HCT116 (cell line): Measurements from ENCODE around the gene SULT6B1. TPM values are rescaled to one million over a fixed set of nuclear protein-coding genes. Genes with fewer than 3 reads are reported as not detected.

ENCODE experiments used
- ATAC-seq: fragments of 200-7000 bp; cut with Tn5 transposase; 2 replicates; pipeline ENCODE4 v1.9.1; 2020; ENCODE audit warnings: mild to moderate bottlenecking, moderate library complexity
- BruUV-seq: library from RNA; stranded (reverse); fragments of 400-500 nt; replicated peaks from 2 replicates; lab custom pipeline; 2021; lab: Mats Ljungman, UMichigan
- CTCF ChIA-PET: fragments of 300-600 bp; sonication (Branson Sonifier 250); formaldehyde crosslinking; loops from one replicate; lab custom pipeline; 2021; ENCODE audit warnings: antibody characterized with exemption; lab: Charles Lee
- POLR2A ChIA-PET: fragments of 300-600, 350-600 bp; sonication (Branson Sonifier 250); formaldehyde crosslinking; loops from one replicate; lab custom pipeline; 2021; ENCODE audit warnings: antibody characterized with exemption; lab: Charles Lee
- RAD21 ChIA-PET, 2 experiments: fragments of 300-600 bp; sonication (Branson Sonifier 250); formaldehyde crosslinking; loops; one replicate each; lab custom pipeline; 2023; ENCODE audit warnings: low total read pairs in 2 of 2; ENCODE audit not compliant: uncharacterized antibody in 2 of 2, unreplicated experiment in 2 of 2, low non-redundant PET in 1 of 2; lab: Charles Lee
- DNase-seq: peaks from one replicate; pipeline ENCODE4 v3.0.0-alpha.2; 2010; ENCODE audit warnings: low read depth, low spot score
- H2AFZ ChIP-seq: fragments of 200-600 bp; shearing (Covaris generic), sonication (generic); 2 replicates; pipeline ENCODE4 v1.6.1; 2017; ENCODE audit warnings: low read depth, mixed run types, mixed read lengths, antibody characterized with exemption, low read length; ENCODE audit not compliant: poor library complexity, severe bottlenecking
- H3K27ac ChIP-seq: 2 replicates; pipeline ENCODE4 v1.5.1; 2012; ENCODE audit warnings: low read depth, low read length
- H3K27me3 ChIP-seq: fragments of 200-600 bp; sonication (generic); 2 replicates; pipeline ENCODE4 v1.6.1; 2016; ENCODE audit warnings: mixed run types, low read length, mixed read lengths; ENCODE audit not compliant: insufficient read depth
- H3K36me3 ChIP-seq, 2 experiments: fragments of 200-500 bp in 1 of 2; fragments of 200-600 bp in 1 of 2; sonication (Bioruptor generic) in 1 of 2; sonication (generic) in 1 of 2; 2 replicates each; pipeline versions ENCODE4 v1.5.1 to v1.6.1; 2014 to 2016; ENCODE audit warnings: low read length in 2 of 2, inconsistent platforms in 1 of 2, mixed read lengths in 1 of 2, mixed run types in 1 of 2; ENCODE audit not compliant: insufficient read depth in 2 of 2, control insufficient read depth in 1 of 2
- H3K4me1 ChIP-seq, 2 experiments: fragments of 200-600 bp in 1 of 2; sonication (generic) in 1 of 2; 2 replicates each; pipeline versions ENCODE4 v1.5.1 to v1.6.1; 2012 to 2017; ENCODE audit warnings: low read length in 2 of 2, inconsistent platforms in 1 of 2, mild to moderate bottlenecking in 1 of 2, mixed read lengths in 1 of 2, mixed run types in 1 of 2, moderate library complexity in 1 of 2; ENCODE audit not compliant: insufficient read depth in 2 of 2, control insufficient read depth in 1 of 2
- H3K4me2 ChIP-seq: fragments of 200-600 bp; sonication (generic); 2 replicates; pipeline ENCODE4 v1.6.1; 2017; ENCODE audit warnings: mixed run types, low read length, mixed read lengths
- H3K4me3 ChIP-seq, 2 experiments: fragments of 200-600 bp in 1 of 2; sonication (generic) in 1 of 2; replicated peaks in 1 of 2; 2 replicates each; pipeline ENCODE4 v1.5.1; 2011 to 2016; ENCODE audit warnings: low read length in 2 of 2, control low read depth in 1 of 2, low read depth in 1 of 2, mild to moderate bottlenecking in 1 of 2, mixed read lengths in 1 of 2, mixed run types in 1 of 2
- H3K79me2 ChIP-seq: fragments of 200-600 bp; sonication (generic); 2 replicates; pipeline ENCODE4 v1.6.1; 2017; ENCODE audit warnings: mild to moderate bottlenecking, mixed run types, low read length, moderate library complexity, mixed read lengths; ENCODE audit not compliant: insufficient read depth
- H3K9ac ChIP-seq: fragments of 200-600 bp; sonication (generic); 2 replicates; pipeline ENCODE4 v1.6.1; 2016; ENCODE audit warnings: low read length, mixed read lengths
- H3K9me2 ChIP-seq: fragments of 200-600 bp; sonication (generic), shearing (Covaris generic); 2 replicates; pipeline ENCODE4 v1.6.1; 2017; ENCODE audit warnings: mixed run types, mild to moderate bottlenecking, moderate library complexity; ENCODE audit not compliant: insufficient read depth
- H3K9me3 ChIP-seq, 2 experiments: fragments of 200-500 bp in 1 of 2; fragments of 200-600 bp in 1 of 2; sonication (Bioruptor generic) in 1 of 2; sonication (generic) in 1 of 2; 2 replicates each; pipeline ENCODE4 v1.6.1; 2014 to 2017; ENCODE audit warnings: low read length in 2 of 2, mixed read lengths in 2 of 2, inconsistent platforms in 1 of 2, low read depth in 1 of 2, mild to moderate bottlenecking in 1 of 2, mixed run types in 1 of 2, moderate library complexity in 1 of 2; ENCODE audit not compliant: control insufficient read depth in 1 of 2, insufficient read depth in 1 of 2
- H4K20me1 ChIP-seq: fragments of 200-600 bp; sonication (generic), shearing (Covaris generic); 2 replicates; pipeline ENCODE4 v1.6.1; 2017; ENCODE audit warnings: mixed run types, mild to moderate bottlenecking, moderate library complexity; ENCODE audit not compliant: insufficient read depth
- ATF3 ChIP-seq: IDR thresholded peaks from 2 replicates; pipeline ENCODE4 v1.6.1; 2012
- CBX3 ChIP-seq: IDR thresholded peaks from 2 replicates; pipeline ENCODE4 v1.6.1; 2012; ENCODE audit warnings: low read depth
- CEBPB ChIP-seq: IDR thresholded peaks from 2 replicates; pipeline ENCODE4 v1.6.1; 2012; ENCODE audit warnings: low read depth
- CTCF ChIP-seq, 3 experiments: fragments of 200-600 bp in 1 of 3; sonication (generic) in 1 of 3; IDR thresholded peaks in 2 of 3; conservative IDR thresholded peaks in 1 of 3; 2 replicates each; pipeline ENCODE4 v1.5.1; 2012 to 2017; ENCODE audit warnings: low read depth in 2 of 3, low read length in 2 of 3, antibody characterized with exemption in 1 of 3, borderline replicate concordance in 1 of 3, control low read depth in 1 of 3, mild to moderate bottlenecking in 1 of 3, mixed read lengths in 1 of 3, mixed run types in 1 of 3, moderate library complexity in 1 of 3; ENCODE audit not compliant: insufficient read depth in 1 of 3
- EGR1 ChIP-seq: IDR thresholded peaks from 2 replicates; pipeline ENCODE4 v1.6.1; 2012; ENCODE audit warnings: low read depth
- ELF1 ChIP-seq: IDR thresholded peaks from 2 replicates; pipeline ENCODE4 v1.6.1; 2012; ENCODE audit warnings: low read depth, borderline replicate concordance
- EZH2 ChIP-seq: fragments of 200-600 bp; sonication (generic); IDR thresholded peaks from 2 replicates; pipeline ENCODE4 v1.6.1; 2017; ENCODE audit warnings: antibody characterized with exemption, mixed run types
- EZH2phosphoT487 ChIP-seq: fragments of 200-600 bp; IDR thresholded peaks from 2 replicates; pipeline ENCODE4 v1.6.1; 2018; ENCODE audit warnings: antibody characterized with exemption, borderline replicate concordance
- FOSL1 ChIP-seq: IDR thresholded peaks from 2 replicates; pipeline ENCODE4 v1.6.1; 2012; ENCODE audit warnings: low read depth
- JUND ChIP-seq: IDR thresholded peaks from 2 replicates; pipeline ENCODE4 v1.6.1; 2012
- MAX ChIP-seq: IDR thresholded peaks from 2 replicates; pipeline ENCODE4 v1.6.1; 2012
- POLR2A ChIP-seq: IDR thresholded peaks from 2 replicates; pipeline ENCODE4 v1.7.0; 2011; ENCODE audit warnings: borderline replicate concordance; ENCODE audit not compliant: insufficient read depth, insufficient read length; ENCODE audit errors: extremely low read depth
- POLR2AphosphoS5 ChIP-seq: IDR thresholded peaks from 2 replicates; pipeline ENCODE4 v1.6.1; 2011; ENCODE audit warnings: mild to moderate bottlenecking, low read depth, low read length, moderate library complexity
- RAD21 ChIP-seq: IDR thresholded peaks from 2 replicates; pipeline ENCODE4 v1.6.1; 2012; ENCODE audit warnings: low read depth, mild to moderate bottlenecking
- SIN3A ChIP-seq: IDR thresholded peaks from 2 replicates; pipeline ENCODE4 v1.6.1; 2012; ENCODE audit warnings: low read depth
- SP1 ChIP-seq: IDR thresholded peaks from 2 replicates; pipeline ENCODE4 v1.6.1; 2012; ENCODE audit warnings: low read depth
- SRF ChIP-seq: IDR thresholded peaks from 2 replicates; pipeline ENCODE4 v1.6.1; 2012; ENCODE audit warnings: low read depth
- TCF7L2 ChIP-seq: IDR thresholded peaks from 2 replicates; pipeline ENCODE4 v1.7.0; 2011; ENCODE audit warnings: borderline replicate concordance, inconsistent platforms; ENCODE audit not compliant: insufficient read depth, insufficient read length; ENCODE audit errors: extremely low read depth
- YY1 ChIP-seq: IDR thresholded peaks from 2 replicates; pipeline ENCODE4 v1.6.1; 2011; ENCODE audit warnings: low read length, low read depth, moderate library complexity, mild to moderate bottlenecking; ENCODE audit not compliant: insufficient replicate concordance; ENCODE audit errors: extremely low read depth
- ZBTB33 ChIP-seq: IDR thresholded peaks from 2 replicates; pipeline ENCODE4 v1.6.1; 2011; ENCODE audit warnings: mild to moderate bottlenecking, low read length, moderate library complexity; ENCODE audit not compliant: insufficient replicate concordance; ENCODE audit errors: extremely low read depth
- ZFX ChIP-seq: fragments of 450-650 bp; IDR thresholded peaks from 2 replicates; pipeline ENCODE4 v1.6.1; 2017
- ZNF274 ChIP-seq: fragments of 200-500 bp; sonication (Bioruptor generic); IDR thresholded peaks from 2 replicates; pipeline ENCODE4 v1.6.1; 2014; ENCODE audit warnings: mild to moderate bottlenecking, low read depth, low read length, inconsistent platforms
- intact Hi-C: fragments of 100-400 bp; cut with micrococcal nuclease; formaldehyde crosslinking; loops from 2 replicates; pipeline ENCODE4 v1.10.0; 2022
- total RNA-seq: library from RNA; stranded (reverse); gene quantifications from one replicate; pipeline ENCODE4 v1.2.1, GENCODE V29; 2021; ENCODE audit not compliant: unreplicated experiment

The SULT6B1 gene
- total RNA-seq, 1 experiment from 2014 or later, result not detected

- Histone ChIP-seq H3K4me3 (peak within 1 kb of the TSS; percentile 76 to 81), H3K27ac (peak within 1 kb of the TSS; percentile 67), H3K4me2 (peak within 1 kb of the TSS; percentile 84), H3K27me3 (no peaks in the 10 kb centered on the region), H3K79me2 (peaks cover 39% of the 10 kb centered on the region), H3K4me1 (peaks cover 10 to 18% of the 10 kb centered on the region in 2 experiments), H3K9me2 (no peaks in the 10 kb centered on the region), H3K9me3 (no peaks in the 10 kb centered on the region), H4K20me1 (no peaks in the 10 kb centered on the region), H3K9ac (peak within 1 kb of the TSS; percentile 88), H2AFZ (peak within 1 kb of the TSS; percentile 36), H3K36me3 (no peaks in the 10 kb centered on the region)
- ChIA-PET POLR2A (no interaction called here), RAD21 (no interaction called here), CTCF (interaction anchor here (1.5 kb wide), 1 partner anchor 12 kb away, joined by 4 read pairs; no protein-coding TSS in a partner anchor)
- TSS peak; percentile 62 for BruUV-seq
- peak; percentile 29 for DNase-seq
- intact Hi-C loops, result no loop called here
- ATAC-seq, result peak; percentile 94
- no peak for TF ChIP-seq FOSL1
- TF ChIP-seq CEBPB, result no peak
- TF ChIP-seq EZH2phosphoT487, result no peak
- TF ChIP-seq ZFX, result peak; percentile 70
- TF ChIP-seq CTCF (IDR thresholded peaks at IDR 0.05 in 2 of 3, conservative IDR thresholded peaks at IDR 0.05 in 1 of 3; ENCODE audit: borderline replicate concordance in 1 of 3, insufficient read depth in 1 of 3, low read depth in 2 of 3, low read length in 2 of 3), result no peak
- TF ChIP-seq SIN3A, result peak; percentile 65; the same call in 1 of the 2 replicates
- no peak for TF ChIP-seq TCF7L2
- no peak for TF ChIP-seq RAD21
- no peak for TF ChIP-seq EZH2
- peak; percentile 23 for TF ChIP-seq YY1
- TF ChIP-seq ZBTB33, result peak; percentile 87
- TF ChIP-seq MAX, result peak; percentile 71
- no peak for TF ChIP-seq SRF
- TF ChIP-seq JUND, result no peak
- TF ChIP-seq POLR2AphosphoS5, result peak; percentile 67
- TF ChIP-seq EGR1, result no peak
- no peak for TF ChIP-seq ZNF274
- TF ChIP-seq POLR2A, result no peak
- no peak for TF ChIP-seq SP1
- TF ChIP-seq ATF3, result no peak
- TF ChIP-seq ELF1, result no peak
- TF ChIP-seq CBX3, result no peak
These were observed 31.4 kb downstream of the SULT6B1 start, which contains the start of gene EIF2AK2 for GRCh38 chr2:37156857-37157714. Gene EIF2AK2, minus strand, starts transcription at chr2:37156980. Its CDS starts 9,174 bp downstream, at chr2:37147806.
